Neural cell (in vitro differentiated cells): ENCODE data around the gene ZDHHC16. TPM values are rescaled to one million over a fixed set of nuclear protein-coding genes. Genes with fewer than 3 reads are reported as not detected.
A peak's percentile ranks its signal among the peaks of the same experiment; 100 is the strongest.

Experiments
- H2AFZ ChIP-seq: fragments of 200-600, 300-800 bp; sonication (generic), shearing (Covaris generic); 2 replicates; pipeline ENCODE4 v1.6.0; 2014; ENCODE audit warnings: low read depth, mild to moderate bottlenecking, antibody characterized with exemption, low read length, moderate library complexity
- H3F3A ChIP-seq: fragments of 200-600 bp; shearing (Covaris generic); 2 replicates; pipeline ENCODE4 v1.6.1; 2016; ENCODE audit warnings: mild to moderate bottlenecking, moderate library complexity, mixed read lengths, antibody characterized with exemption, low read length; ENCODE audit not compliant: insufficient read depth, poor library complexity, severe bottlenecking
- H3K27ac ChIP-seq: fragments of 200-600, 300-800 bp; sonication (generic), shearing (Covaris generic); 2 replicates; pipeline ENCODE4 v1.5.1; 2014; ENCODE audit warnings: mild to moderate bottlenecking, low read length, moderate library complexity
- H3K27me3 ChIP-seq: fragments of 300-800, 200-600 bp; sonication (generic), shearing (Covaris generic); 2 replicates; pipeline ENCODE4 v1.6.0; 2014; ENCODE audit warnings: mild to moderate bottlenecking, low read depth, low read length, moderate library complexity; ENCODE audit not compliant: insufficient read depth
- H3K36me3 ChIP-seq: fragments of 300-800, 200-600 bp; sonication (generic), shearing (Covaris generic); 2 replicates; pipeline ENCODE4 v1.5.1; 2014; ENCODE audit warnings: mild to moderate bottlenecking, antibody characterized with exemption, low read length, moderate library complexity; ENCODE audit not compliant: insufficient read depth
- H3K4me2 ChIP-seq: fragments of 300-800, 200-600 bp; sonication (generic), shearing (Covaris generic); 2 replicates; pipeline ENCODE4 v1.6.0; 2014; ENCODE audit warnings: mild to moderate bottlenecking, low read length
- H3K4me3 ChIP-seq: fragments of 300-800, 200-600 bp; sonication (generic), shearing (Covaris generic); 2 replicates; pipeline ENCODE4 v1.5.1; 2014; ENCODE audit warnings: mild to moderate bottlenecking, low read length, moderate library complexity
- H3K79me2 ChIP-seq: fragments of 200-600 bp; shearing (Covaris generic); replicated peaks from 2 replicates; pipeline ENCODE4 v1.6.0; 2014; ENCODE audit warnings: mild to moderate bottlenecking, low read length, moderate library complexity; ENCODE audit not compliant: insufficient read depth
- H3K9ac ChIP-seq: fragments of 300-800, 200-600 bp; sonication (generic), shearing (Covaris generic); 2 replicates; pipeline ENCODE4 v1.6.1; 2016; ENCODE audit warnings: mild to moderate bottlenecking, low read length, mixed read lengths
- H3K9me2 ChIP-seq: fragments of 200-600 bp; shearing (Covaris generic); 2 replicates; pipeline ENCODE4 v1.6.1; 2016; ENCODE audit warnings: mild to moderate bottlenecking, low read length, mixed read lengths; ENCODE audit not compliant: insufficient read depth
- H3K9me3 ChIP-seq: fragments of 200-600, 300-800 bp; sonication (generic), shearing (Covaris generic); 2 replicates; pipeline ENCODE4 v1.6.1; 2016; ENCODE audit warnings: mild to moderate bottlenecking, mixed run types, low read length, moderate library complexity, mixed read lengths
- H4K20me1 ChIP-seq: fragments of 200-600 bp; shearing (Covaris generic); 2 replicates; pipeline ENCODE4 v1.6.1; 2016; ENCODE audit warnings: mild to moderate bottlenecking, mixed run types; ENCODE audit not compliant: insufficient read depth
- EP300 ChIP-seq: fragments of 450-650 bp; conservative IDR thresholded peaks from 2 replicates; pipeline ENCODE4 v1.6.1; 2014; ENCODE audit warnings: antibody characterized with exemption, mild to moderate bottlenecking, moderate library complexity; ENCODE audit not compliant: poor library complexity, severe bottlenecking
- EZH2 ChIP-seq: fragments of 200-600, 300-800 bp; shearing (Covaris generic), sonication (generic); IDR thresholded peaks from 2 replicates; pipeline ENCODE4 v1.6.1; 2014; ENCODE audit warnings: antibody characterized with exemption, low read length, borderline replicate concordance, mild to moderate bottlenecking; ENCODE audit not compliant: insufficient read depth, poor library complexity, severe bottlenecking
- MXI1 ChIP-seq: fragments of 450-650 bp; conservative IDR thresholded peaks from 2 replicates; pipeline ENCODE4 v1.6.1; 2014; ENCODE audit warnings: antibody characterized with exemption, mild to moderate bottlenecking; ENCODE audit not compliant: poor library complexity, severe bottlenecking
- POLR2AphosphoS5 ChIP-seq: IDR thresholded peaks from 2 replicates; pipeline ENCODE4 v1.6.1; 2012
- RAD21 ChIP-seq: fragments of 450-650 bp; conservative IDR thresholded peaks from 2 replicates; pipeline ENCODE4 v1.6.1; 2014; ENCODE audit warnings: antibody characterized with exemption, mild to moderate bottlenecking, moderate library complexity
- SMC3 ChIP-seq: fragments of 450-650 bp; conservative IDR thresholded peaks from 2 replicates; pipeline ENCODE4 v1.6.1; 2014; ENCODE audit warnings: antibody characterized with exemption, mild to moderate bottlenecking, moderate library complexity; ENCODE audit not compliant: poor library complexity
- TAF1 ChIP-seq: IDR thresholded peaks from 2 replicates; pipeline ENCODE4 v1.6.1; 2012; ENCODE audit warnings: low read depth
- polyA plus RNA-seq: library from polyadenylated mRNA; depleted of rRNA; stranded (reverse); fragments of >200 nt; gene quantifications from 2 replicates; pipeline ENCODE4 v1.2.3, GENCODE V29; 2014
- TF ChIP-seq, protein P1 (sequence below): IDR thresholded peaks from 2 replicates; pipeline ENCODE4 v1.6.1; 2012; ENCODE audit warnings: borderline replicate concordance
- TF ChIP-seq, protein P2 (sequence below): fragments of 450-650 bp; IDR thresholded peaks from 2 replicates; pipeline ENCODE4 v1.5.1; 2014; ENCODE audit warnings: antibody characterized with exemption, mild to moderate bottlenecking, moderate library complexity; ENCODE audit not compliant: poor library complexity, severe bottlenecking

ZDHHC16 gene
- polyA plus RNA-seq, 1 donor from 2014 or later: 34.3 TPM

DNA sequence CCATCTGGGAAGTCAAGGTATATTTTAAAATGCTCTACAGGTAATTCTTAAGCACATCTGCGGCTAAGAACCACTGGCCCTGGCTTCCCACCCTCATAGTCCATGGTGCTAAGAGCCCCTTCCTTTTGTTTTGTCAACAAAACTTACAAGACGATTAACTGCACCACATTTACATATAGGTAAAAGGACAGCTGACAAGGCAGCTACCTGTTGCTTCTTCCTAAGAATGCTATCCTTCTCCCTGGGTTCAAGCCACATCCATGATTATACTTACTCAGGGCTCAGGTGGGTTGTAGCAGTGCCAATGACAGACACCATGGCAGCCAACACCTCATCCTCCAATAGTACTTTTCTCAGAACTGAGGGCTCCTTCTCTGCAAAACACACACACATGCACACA is 16.3 kb downstream of the ZDHHC16 start:
- Histone ChIP-seq H3K27me3 (no peaks in the 10 kb centered on the region), H3K4me3 (no peak overlapping the region), H3K9ac (no peak overlapping the region), H2AFZ (no peak overlapping the region), H3K9me2 (no peaks in the 10 kb centered on the region), H3K36me3 (peaks cover 11% of the 10 kb centered on the region), H4K20me1 (no peaks in the 10 kb centered on the region), H3K79me2 (no peaks in the 10 kb centered on the region), H3K9me3 (no peaks in the 10 kb centered on the region), H3K27ac (no peak overlapping the region), H3K4me2 (no peak overlapping the region), H3F3A (no peaks in the 10 kb centered on the region)
- TF ChIP-seq MXI1 (no peak), EP300 (no peak), TAF1 (no peak)
- TF ChIP-seq, protein P1, sequence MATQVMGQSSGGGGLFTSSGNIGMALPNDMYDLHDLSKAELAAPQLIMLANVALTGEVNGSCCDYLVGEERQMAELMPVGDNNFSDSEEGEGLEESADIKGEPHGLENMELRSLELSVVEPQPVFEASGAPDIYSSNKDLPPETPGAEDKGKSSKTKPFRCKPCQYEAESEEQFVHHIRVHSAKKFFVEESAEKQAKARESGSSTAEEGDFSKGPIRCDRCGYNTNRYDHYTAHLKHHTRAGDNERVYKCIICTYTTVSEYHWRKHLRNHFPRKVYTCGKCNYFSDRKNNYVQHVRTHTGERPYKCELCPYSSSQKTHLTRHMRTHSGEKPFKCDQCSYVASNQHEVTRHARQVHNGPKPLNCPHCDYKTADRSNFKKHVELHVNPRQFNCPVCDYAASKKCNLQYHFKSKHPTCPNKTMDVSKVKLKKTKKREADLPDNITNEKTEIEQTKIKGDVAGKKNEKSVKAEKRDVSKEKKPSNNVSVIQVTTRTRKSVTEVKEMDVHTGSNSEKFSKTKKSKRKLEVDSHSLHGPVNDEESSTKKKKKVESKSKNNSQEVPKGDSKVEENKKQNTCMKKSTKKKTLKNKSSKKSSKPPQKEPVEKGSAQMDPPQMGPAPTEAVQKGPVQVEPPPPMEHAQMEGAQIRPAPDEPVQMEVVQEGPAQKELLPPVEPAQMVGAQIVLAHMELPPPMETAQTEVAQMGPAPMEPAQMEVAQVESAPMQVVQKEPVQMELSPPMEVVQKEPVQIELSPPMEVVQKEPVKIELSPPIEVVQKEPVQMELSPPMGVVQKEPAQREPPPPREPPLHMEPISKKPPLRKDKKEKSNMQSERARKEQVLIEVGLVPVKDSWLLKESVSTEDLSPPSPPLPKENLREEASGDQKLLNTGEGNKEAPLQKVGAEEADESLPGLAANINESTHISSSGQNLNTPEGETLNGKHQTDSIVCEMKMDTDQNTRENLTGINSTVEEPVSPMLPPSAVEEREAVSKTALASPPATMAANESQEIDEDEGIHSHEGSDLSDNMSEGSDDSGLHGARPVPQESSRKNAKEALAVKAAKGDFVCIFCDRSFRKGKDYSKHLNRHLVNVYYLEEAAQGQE: no peak
- TF ChIP-seq, protein P2, sequence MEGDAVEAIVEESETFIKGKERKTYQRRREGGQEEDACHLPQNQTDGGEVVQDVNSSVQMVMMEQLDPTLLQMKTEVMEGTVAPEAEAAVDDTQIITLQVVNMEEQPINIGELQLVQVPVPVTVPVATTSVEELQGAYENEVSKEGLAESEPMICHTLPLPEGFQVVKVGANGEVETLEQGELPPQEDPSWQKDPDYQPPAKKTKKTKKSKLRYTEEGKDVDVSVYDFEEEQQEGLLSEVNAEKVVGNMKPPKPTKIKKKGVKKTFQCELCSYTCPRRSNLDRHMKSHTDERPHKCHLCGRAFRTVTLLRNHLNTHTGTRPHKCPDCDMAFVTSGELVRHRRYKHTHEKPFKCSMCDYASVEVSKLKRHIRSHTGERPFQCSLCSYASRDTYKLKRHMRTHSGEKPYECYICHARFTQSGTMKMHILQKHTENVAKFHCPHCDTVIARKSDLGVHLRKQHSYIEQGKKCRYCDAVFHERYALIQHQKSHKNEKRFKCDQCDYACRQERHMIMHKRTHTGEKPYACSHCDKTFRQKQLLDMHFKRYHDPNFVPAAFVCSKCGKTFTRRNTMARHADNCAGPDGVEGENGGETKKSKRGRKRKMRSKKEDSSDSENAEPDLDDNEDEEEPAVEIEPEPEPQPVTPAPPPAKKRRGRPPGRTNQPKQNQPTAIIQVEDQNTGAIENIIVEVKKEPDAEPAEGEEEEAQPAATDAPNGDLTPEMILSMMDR: no peak

DNA sequence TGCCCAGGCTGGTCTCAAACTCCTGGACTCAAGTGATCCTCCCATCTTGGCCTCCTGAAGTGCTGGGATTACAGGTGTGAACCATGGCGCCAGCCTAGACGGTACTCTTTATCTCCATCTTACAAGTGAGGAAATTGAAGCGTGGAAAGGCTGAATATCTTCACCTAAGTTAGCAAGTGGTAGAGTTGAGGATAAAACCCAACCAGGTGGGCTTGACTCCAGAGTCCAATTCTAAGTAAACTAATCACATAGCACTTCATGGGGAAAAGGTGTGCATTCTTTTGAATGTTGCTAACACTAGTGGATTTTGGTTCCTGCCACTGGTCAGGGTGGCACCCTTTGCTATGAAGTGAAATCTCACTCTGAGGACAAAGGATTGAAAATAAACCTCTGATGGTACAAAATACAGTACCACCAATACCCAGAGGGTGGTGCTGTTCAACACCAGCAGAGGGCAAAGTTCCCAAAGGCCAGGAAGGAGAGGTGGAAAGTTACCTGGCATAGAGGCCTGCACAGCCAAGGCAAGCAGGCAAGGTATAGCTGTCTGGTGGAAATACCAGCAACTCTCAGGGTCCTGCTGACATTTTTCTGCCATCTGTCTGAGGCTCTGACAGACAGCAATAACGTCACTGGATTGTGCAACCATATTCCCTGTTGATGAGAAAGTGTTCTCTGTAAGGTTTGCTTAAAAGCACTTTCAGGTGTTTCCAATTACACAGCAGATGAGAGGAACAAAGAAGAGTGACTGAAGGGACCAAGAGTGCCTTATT is 17.6 kb downstream of the ZDHHC16 start:
- H3K36me3 ChIP-seq: peaks cover 11% of the 10 kb centered on the region
- H3K79me2 ChIP-seq: no peaks in the 10 kb centered on the region
- no peaks in the 10 kb centered on the region for H3K9me2 ChIP-seq
- peak overlapping the region; percentile 28 for H3K9ac ChIP-seq
- H4K20me1 ChIP-seq: no peaks in the 10 kb centered on the region
- no peak overlapping the region for H3K27ac ChIP-seq
- no peak overlapping the region for H2AFZ ChIP-seq
- H3K27me3 ChIP-seq: no peaks in the 10 kb centered on the region
- no peak overlapping the region for H3K4me2 ChIP-seq
- H3F3A ChIP-seq: no peaks in the 10 kb centered on the region
- TF ChIP-seq SMC3 (peak; percentile 89), TAF1 (no peak), EZH2 (no peak), MXI1 (peak; percentile 27), RAD21 (peak; percentile 86), POLR2AphosphoS5 (no peak), EP300 (no peak)
- TF ChIP-seq, protein P2: peak; percentile 92
- H3K9me3 ChIP-seq: no peaks in the 10 kb centered on the region
- no peak overlapping the region for H3K4me3 ChIP-seq
